Measurements from ENCODE around the gene FNDC3B.

Gene FNDC3B

DNA sequence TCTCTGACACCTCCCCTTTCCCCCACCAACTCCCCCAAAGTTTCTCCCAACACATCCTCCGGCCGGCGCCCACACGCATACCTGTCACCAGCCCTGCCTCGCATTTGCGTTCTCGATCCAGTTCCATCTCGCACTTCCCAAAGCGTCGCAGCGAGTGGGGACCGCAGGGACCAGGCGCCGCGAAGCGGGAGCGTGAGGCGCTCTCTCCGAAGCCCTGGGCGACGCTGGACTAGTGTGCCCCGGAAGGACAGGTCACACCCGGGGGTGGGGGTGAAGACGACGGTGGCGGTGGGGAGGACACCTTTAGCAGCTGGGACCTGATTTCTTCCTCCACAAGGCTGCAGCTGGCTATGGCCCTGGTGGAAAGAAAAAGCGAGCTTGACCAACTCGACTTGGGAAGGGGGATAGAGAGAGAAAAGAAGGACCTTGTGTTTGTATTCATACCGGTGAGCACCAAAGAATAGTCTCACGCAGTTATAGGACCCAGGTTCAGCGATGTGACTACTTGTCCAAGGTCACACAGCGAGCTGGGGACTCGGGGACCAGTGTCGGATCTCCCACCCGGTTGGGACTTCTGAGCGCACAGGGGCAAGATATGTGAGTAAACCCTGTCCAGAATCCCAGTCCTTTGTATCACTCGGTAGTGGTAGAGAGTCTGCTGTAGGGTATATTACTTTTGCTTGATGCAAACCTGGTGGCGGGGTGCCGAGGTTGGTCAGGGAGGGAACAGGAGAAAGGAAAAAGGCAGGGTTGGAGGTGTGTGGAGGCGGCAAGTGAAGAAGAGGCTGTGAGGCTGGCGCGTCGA is 409.5 kb downstream of the FNDC3B start:
- FAIRE-seq: no peak
- no peak for TF ChIP-seq POLR2AphosphoS5 (IDR thresholded peaks at IDR 0.05; ENCODE audit: low read depth, low read length)
- TF ChIP-seq POLR2A (IDR thresholded peaks at IDR 0.05; ENCODE audit: low read depth, low read length): no peak
- no peak for TF ChIP-seq TAF1 (IDR thresholded peaks at IDR 0.05; ENCODE audit: borderline replicate concordance, low read depth, low read length)
- DNase-seq (ENCODE audit: insufficient read length): no peak

DNA sequence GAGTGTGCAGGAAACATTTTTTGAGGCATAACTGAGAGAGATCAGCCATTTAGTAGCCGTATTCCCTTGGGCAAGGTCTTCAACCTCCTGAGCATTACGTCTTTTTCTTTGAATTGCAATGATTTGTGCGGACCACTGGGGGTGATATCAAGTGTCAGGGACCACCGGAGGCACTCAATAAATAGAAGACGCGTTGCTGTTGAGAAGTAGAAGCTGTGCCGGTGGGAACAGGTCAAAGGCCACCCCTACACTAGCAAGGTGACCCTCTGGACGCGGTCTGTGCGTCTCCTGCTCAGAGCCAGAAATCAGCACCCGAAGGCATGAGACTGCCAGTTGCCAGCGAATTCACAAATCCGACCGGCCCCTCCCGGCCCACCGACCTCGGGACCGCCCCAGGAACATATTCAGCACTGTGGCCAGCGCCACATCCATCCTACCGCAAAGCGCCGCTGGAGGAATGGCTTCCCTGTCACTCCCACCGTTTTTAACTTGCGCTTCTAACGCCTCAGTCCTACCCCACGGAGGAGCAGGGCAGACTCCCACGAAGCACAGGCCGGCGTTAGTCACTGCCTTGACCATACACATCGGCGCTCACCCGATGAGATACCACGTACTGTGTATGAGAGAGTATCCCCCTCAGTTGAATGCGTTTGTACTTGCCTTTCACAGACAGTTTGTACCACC is 410.2 kb downstream of the FNDC3B start:
- FAIRE-seq: no peak
- TF ChIP-seq POLR2AphosphoS5 (IDR thresholded peaks at IDR 0.05; ENCODE audit: low read depth, low read length): no peak
- no peak for TF ChIP-seq POLR2A (IDR thresholded peaks at IDR 0.05; ENCODE audit: low read depth, low read length)
- TF ChIP-seq TAF1 (IDR thresholded peaks at IDR 0.05; ENCODE audit: borderline replicate concordance, low read depth, low read length): no peak
- no peak for DNase-seq (ENCODE audit: insufficient read length)

All from GM12892 (cell line).